Measurements from ENCODE around the gene FAM25G.
"Not testable (repeated sequence)": the region's sequence is repeated elsewhere in the genome, so short reads cannot be mapped to it uniquely, and the experiment has no call there.

Gene FAM25G

DNA sequence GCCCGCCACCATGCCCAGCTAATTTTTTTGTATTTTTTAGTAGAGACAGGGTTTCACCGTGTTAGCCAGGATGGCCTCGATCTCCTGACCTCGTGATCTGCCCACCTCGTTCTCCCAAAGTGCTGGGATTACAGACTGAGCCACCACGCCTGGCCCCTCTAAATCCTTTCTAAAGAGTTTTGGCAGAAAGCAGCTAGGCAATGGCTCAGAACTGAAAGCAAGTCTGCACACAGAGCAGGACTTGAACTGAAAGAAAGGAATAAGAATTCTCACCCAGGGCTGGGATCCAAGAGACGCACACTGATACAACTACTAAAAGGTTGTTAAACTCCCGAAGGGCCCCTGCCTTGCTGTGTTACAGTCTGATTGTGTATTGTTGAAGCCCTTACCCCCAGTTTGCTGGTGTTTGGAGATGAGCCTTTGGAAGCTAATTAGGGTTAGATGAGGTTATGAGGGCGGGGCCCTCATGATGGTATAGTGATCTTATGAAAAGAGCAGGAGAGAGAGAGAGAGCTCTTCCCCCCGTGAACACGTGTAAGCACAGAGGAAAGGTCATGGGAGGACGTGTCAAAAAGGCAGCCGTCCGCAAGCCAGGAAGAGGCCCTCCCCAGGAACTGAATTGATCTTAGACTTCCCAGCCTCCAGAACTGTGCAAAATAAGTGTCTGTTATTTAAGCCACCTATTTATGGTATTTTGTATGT, 26.1 kb downstream of the FAM25G start:
- not testable (repeated sequence) for DNase-seq (ENCODE audit: low read depth, low spot score)

DNA sequence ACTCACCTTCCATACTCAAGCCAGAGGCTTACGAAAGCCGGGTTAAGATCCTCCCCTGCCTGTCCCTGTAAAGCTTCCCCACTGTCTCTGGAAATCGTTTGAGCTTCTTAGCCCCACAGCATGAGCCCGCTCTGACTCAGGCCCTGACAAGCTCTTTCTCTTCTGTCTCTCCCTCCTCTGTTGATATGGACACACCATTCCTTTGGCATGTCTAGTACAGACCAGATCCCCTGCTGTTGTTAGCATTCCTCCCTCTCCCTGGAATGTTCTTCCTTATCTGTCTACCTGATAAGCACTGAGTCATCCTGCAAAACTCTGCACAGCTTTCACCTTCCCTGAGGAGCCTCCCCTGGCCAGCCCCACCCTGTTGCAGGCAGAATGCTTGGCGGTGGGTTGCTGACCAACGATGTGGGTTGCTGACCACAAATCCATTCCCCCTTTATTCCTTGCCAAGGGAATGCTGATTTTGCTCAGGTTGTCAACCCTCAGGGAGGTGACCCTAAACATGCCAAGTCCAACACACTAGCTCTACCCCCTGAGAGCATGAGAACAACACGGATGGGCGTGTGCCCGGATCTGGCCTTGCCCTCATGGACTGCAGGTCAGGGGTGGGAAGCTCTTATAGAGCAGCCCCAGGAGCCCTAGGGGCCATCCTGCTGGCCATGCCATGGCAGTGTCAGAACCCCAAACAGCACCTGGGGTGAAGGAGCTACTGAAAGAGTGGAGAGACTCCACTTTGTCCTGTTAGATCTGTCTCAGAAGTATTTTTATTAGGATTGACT, 28.7 kb downstream of the FAM25G start:
- not testable (repeated sequence) for DNase-seq (ENCODE audit: low read depth, low spot score)

DNA sequence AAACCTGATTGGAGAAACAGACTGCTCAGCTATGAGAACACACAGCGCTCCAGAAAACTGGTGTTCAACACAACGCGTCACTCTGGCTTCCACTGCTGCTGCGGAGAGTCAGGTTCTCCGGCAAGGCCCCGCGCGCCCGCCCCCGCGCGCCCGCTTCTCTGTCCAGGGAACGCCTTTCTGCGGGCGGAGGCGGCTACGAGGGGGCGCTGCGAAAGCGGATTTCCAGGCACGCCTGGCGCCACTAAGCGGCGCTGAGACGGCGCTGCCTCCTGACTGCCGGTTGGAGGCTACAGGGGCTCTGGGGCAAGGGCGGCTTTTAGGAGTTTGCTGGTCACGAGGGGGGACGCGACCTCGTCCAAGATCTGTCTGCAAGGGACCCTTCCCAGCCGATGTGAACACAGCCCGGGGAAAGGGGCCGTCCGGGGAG, 30.2 kb downstream of the FAM25G start:
- peak; percentile 81 for DNase-seq (ENCODE audit: low read depth, low spot score)

DNA sequence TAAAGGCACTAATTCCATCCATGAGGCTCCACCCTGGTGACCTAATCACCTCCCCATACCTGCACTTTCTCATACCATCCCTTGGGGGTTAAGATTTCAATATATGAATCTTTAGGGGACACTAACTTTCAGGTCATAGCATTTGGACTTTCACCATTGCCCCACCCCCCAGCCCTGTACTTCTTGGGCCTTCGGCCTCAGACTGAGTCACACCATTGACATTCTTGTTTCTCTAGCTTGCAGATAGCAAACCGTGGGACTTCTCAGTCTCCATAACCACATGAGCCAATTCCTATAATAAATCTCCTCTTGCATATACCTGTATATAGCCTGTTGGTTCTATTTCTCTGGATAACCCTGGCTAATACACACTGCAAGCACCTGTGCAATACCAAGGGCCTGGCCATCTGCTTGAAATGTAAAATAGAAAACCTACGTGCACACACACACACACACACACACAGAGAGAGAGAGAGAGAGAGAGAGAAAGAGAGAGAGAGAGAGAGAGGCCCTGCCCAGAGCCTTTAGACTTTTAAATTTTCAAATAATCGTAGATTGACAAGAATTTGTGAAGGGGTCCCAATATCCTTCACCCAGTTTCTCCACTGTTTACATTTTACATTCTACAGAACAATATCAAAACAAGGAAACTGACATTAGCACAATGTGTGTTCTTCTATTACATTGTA, 32.9 kb downstream of the FAM25G start:
- DNase-seq (ENCODE audit: low read depth, low spot score): peak; percentile 77

DNA sequence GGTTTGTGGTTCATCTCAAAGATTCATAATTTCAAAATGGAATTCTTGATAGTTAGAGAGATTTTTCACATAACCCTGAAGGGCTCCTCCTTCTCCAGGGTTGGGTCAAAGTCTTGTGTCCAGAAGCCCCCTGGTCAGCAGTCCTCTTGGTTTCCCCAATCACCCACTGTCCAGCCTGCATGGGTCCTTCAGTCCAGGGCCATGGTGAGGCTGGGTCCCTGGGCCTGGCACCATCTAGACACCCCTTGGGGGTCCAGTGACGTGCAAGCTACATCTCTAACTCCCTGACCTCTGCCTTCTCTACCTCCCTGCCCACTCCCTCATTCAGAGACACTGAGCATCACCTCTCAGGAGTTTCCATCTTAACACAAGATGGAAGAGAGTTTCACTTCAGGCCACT, 33.7 kb downstream of the FAM25G start:
- no peak for DNase-seq (ENCODE audit: low read depth, low spot score)

GRCh38 chr10:47457528-47457820, 34.0 kb downstream of the FAM25G start:
- DNase-seq (ENCODE audit: low read depth, low spot score): no peak

GRCh38 chr10:47456794-47457527, 34.5 kb downstream of the FAM25G start:
- no peak for DNase-seq (ENCODE audit: low read depth, low spot score)

GRCh38 chr10:47456079-47456785, 35.3 kb downstream of the FAM25G start:
- no peak for DNase-seq (ENCODE audit: low read depth, low spot score)

DNA sequence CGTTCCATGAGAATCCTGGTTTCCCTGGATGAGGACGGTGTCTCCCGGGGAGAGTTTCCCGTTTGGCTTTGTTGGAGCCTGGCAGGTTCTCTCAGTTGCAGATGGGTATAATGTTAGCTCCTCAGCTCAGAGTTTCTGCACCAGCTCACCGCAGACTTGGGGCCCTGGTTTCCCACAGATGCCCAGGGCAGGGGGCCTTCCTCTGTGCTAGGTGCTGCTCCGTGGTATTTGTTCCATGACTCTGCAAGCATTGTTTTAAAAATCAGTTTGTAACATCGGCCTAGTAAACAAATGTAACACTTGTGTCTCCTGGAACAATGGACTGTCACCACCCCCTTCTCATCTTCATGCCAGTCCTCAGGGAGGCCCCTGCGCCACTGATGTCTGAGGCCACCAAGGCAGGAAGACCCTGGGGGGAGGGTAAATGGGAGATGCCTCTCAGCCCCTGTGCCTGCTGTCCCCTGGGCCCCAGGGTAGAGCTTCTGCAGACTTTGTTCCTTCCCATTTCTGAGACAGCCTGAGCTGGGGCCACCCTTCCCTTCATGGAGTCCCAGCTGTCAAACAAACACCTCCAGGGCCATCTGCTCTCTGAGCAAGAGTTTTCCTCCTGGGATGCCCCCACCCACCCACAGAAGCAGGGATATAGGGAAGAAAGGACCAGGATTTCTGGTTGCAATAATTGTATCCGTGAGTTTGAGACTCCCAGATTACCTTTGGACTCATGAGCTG, 36.0 kb downstream of the FAM25G start:
- DNase-seq (ENCODE audit: low read depth, low spot score): not testable (repeated sequence)

DNA sequence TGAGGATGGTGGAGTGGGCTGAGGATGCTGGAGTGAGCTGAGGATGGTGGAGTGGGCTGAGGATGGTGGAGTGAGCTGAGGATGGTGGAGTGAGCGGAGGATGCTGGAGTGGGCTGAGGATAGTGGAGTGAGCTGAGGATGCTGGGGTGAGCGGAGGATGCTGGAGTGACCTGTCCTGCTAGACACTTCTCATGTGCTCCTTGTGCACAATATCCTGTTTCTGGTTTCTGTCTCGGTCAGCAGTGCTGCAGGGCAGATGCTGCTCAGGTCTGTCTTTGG, 36.8 kb downstream of the FAM25G start:
- DNase-seq (ENCODE audit: low read depth, low spot score): no peak

- no peak for DNase-seq (ENCODE audit: low read depth, low spot score)
These were observed 37.3 kb downstream of the FAM25G start for GRCh38 chr10:47454008-47454779.

DNA sequence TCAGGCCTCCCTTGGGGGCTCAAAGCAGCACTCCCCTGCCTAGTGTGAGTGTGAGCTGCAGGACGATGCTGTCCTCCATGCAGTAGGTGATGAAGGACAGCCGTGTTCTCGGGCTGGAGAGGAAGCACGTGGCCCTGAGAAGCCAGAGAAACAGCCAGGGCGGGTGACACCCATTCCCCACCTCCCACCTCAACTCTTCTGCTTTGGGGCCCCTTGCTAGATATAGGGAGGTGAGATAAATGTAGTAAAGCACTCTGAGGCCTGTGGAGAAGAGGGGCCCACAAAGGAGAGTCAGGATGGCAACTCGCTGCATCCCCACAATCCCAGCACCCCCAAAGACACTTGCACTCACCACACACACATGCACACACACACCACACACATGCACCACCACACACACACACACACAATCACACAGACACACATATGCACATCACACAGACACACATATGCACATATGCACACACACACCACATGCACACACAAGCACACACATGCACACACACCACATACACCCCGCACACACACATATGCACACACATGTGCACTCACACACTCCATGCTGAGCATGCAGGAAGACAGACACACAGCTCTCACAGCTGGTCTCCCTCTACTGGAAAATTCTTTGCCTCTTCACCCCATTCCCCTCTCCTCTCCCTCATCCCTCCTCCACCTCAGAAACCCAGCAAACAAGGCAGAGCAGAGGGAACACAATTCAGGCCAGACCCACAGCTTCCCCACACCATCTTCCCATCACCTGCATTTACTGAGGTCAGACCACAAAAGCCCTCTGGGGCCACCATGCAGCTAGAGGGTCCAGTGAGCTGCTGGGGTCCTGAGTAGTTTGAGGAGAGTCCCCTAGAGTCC, 38.1 kb downstream of the FAM25G start:
- DNase-seq (ENCODE audit: low read depth, low spot score): no peak

GRCh38 chr10:47452495-47453140, 38.9 kb downstream of the FAM25G start:
- DNase-seq (ENCODE audit: low read depth, low spot score): no peak

DNA sequence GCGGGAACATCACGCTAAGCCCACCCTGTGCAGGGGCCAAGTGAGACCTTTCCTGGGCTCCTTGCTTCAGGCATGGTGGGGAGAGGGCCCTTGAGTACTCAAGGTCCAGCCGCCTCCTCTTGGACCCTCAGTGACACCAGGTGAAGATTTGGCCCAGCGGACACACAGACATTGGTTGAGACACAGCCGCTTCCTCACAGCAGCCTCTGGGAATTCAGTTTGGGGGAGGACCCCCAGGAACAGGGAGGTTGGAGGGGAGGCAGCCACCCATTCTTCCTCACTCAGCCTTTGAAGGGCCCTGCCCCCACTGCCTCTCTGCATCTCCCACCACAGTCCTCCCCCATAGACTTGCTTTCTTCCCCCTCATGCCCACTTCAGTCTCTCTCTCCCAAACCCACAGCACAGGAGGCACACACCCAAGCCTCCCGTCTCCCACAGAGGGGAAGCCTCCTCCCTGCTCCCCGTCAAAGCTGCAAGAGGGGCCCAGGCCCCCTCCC, 39.5 kb downstream of the FAM25G start:
- DNase-seq (ENCODE audit: low read depth, low spot score): no peak

DNA sequence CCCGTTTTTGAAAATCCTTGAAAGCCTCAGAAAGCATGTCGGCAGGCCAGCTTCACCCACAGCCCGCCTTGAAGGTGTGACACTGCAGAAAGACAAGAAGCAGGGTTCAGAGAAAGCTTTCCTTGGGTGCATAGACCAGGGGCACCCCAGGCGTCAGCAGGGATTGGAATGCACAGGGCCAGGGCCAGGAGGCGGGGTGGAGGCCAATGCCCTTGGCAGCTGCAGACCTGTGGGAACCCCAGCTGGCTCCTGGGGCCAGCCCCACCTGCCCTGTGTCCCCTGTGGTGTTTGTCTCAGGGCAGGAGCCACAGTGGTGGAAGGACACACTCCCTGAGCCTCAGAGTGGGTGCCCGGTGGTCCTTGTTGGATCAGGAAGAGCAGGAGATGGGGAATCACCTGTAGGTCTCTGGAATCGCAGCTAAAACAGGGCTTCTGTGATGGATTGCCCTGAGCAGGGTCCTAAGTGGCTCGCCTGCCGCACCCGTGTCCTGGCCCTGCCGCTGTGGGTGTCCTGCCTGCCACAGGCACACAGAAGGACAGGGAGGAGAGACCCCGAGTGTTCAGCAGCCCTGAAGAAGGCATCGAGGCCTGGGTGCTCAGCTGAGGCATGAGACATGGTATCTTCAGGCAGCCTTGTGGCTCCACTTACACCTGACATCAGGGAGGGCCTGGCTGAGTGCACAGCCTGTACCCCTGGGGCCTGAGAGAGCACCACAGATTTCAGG, 40.1 kb downstream of the FAM25G start:
- no peak for DNase-seq (ENCODE audit: low read depth, low spot score)

GRCh38 chr10:47450442-47450841, 41.1 kb downstream of the FAM25G start:
- no peak for DNase-seq (ENCODE audit: low read depth, low spot score)

GRCh38 chr10:47449979-47450378, 41.5 kb downstream of the FAM25G start:
- DNase-seq (ENCODE audit: low read depth, low spot score): no peak

Data from astrocyte of the hippocampus (primary cell).